Left renal pelvis (tissue), 4 donors: ENCODE data around the gene VPS9D1. TPM values are rescaled to one million over a fixed set of nuclear protein-coding genes. Genes with fewer than 3 reads are reported as not detected.
"Not testable (repeated sequence)": the region's sequence is repeated elsewhere in the genome, so short reads cannot be mapped to it uniquely, and the experiment has no call there.

Experiments
- DNase-seq, 4 donors: peaks; one replicate each; pipeline ENCODE4 v3.0.0-alpha.2; 2013; ENCODE audit warnings: low read depth in 4 of 4, low spot score in 3 of 4
- polyA plus RNA-seq, 4 donors: library from polyadenylated mRNA; unstranded; fragments of 120-200 nt; gene quantifications; one replicate each; pipeline ENCODE4 v1.2.1, GENCODE V29; 2013; ENCODE audit not compliant: insufficient read length in 4 of 4

VPS9D1 gene
- polyA plus RNA-seq, 4 donors, result 10.8 to 17.3 (median 12.2) TPM

- DNase-seq, result no peak
These were observed 9.0 kb downstream of the VPS9D1 start for GRCh38 chr16:89711601-89712273.

GRCh38 chr16:89710709-89711564 lies 9.8 kb downstream of the VPS9D1 start:
- DNase-seq, result no peak

GRCh38 chr16:89709716-89710432 lies 10.8 kb downstream of the VPS9D1 start:
- DNase-seq, result no peak

GRCh38 chr16:89709166-89709565 lies 11.5 kb downstream of the VPS9D1 start:
- no peak for DNase-seq

GRCh38 chr16:89708481-89708931 lies 12.2 kb downstream of the VPS9D1 start:
- DNase-seq, result no peak

- no peak for DNase-seq
These were observed 13.0 kb downstream of the VPS9D1 start for GRCh38 chr16:89707695-89708094.

- no peak for DNase-seq
These were observed 14.0 kb downstream of the VPS9D1 start for GRCh38 chr16:89706518-89707260.

GRCh38 chr16:89705006-89705405 lies 15.7 kb downstream of the VPS9D1 start:
- no peak for DNase-seq

GRCh38 chr16:89704281-89704680 lies 16.4 kb downstream of the VPS9D1 start:
- DNase-seq, result no peak

GRCh38 chr16:89701425-89702406 lies 19.0 kb downstream of the VPS9D1 start, which contains the start of gene SPATA2L:
Gene SPATA2L (minus strand): TSS chr16:89701705. CDS start chr16:89701232, 473 bp downstream.
- DNase-seq, result peak; percentile 77 to 83 (median 80)

GRCh38 chr16:89700649-89701424 lies 19.9 kb downstream of the VPS9D1 start:
- no peak for DNase-seq

- DNase-seq, result peak; percentile 89 to 96 (median 94)
These were observed 20.5 kb downstream of the VPS9D1 start for GRCh38 chr16:89700100-89700648.

GRCh38 chr16:89699629-89700099 lies 21.0 kb downstream of the VPS9D1 start:
- DNase-seq, result not testable (repeated sequence)

- DNase-seq, result not testable (repeated sequence)
These were observed 22.0 kb downstream of the VPS9D1 start for GRCh38 chr16:89698717-89699116.

- no peak for DNase-seq
These were observed 22.9 kb downstream of the VPS9D1 start for GRCh38 chr16:89697616-89698331.

GRCh38 chr16:89697161-89697615 lies 23.5 kb downstream of the VPS9D1 start:
- no peak for DNase-seq

GRCh38 chr16:89696670-89697128 lies 24.0 kb downstream of the VPS9D1 start:
- no peak for DNase-seq
